22Rv1 (cell line): ENCODE results near the gene CDK13.

Source experiments
- CTCF ChIP-seq: fragments of 450-650 bp; IDR thresholded peaks from 2 replicates; pipeline ENCODE4 v1.5.1; 2017; ENCODE audit warnings: mild to moderate bottlenecking
- ZFX ChIP-seq: fragments of 450-650 bp; IDR thresholded peaks from 2 replicates; pipeline ENCODE4 v1.6.1; 2017; ENCODE audit warnings: antibody characterized with exemption, borderline replicate concordance

- peak; percentile 26 for TF ChIP-seq CTCF
- no peak for TF ChIP-seq ZFX
Observed at GRCh38 chr7:40147371-40148246, 197.6 kb downstream of the CDK13 start.
